PC-9 (cell line): ENCODE data around the gene ANKRD60.

Source experiments
- EZH2 ChIP-seq: fragments of 200-600 bp; sonication (generic); IDR thresholded peaks from 2 replicates; pipeline ENCODE4 v1.8.0; 2017; ENCODE audit warnings: antibody characterized with exemption, low read depth
- TF ChIP-seq, protein P1 (sequence below): fragments of 200-600 bp; sonication (generic); conservative IDR thresholded peaks from 2 replicates; pipeline ENCODE4 v1.6.1; 2017; ENCODE audit warnings: mixed run types, antibody characterized with exemption, mild to moderate bottlenecking, moderate library complexity

DNA sequence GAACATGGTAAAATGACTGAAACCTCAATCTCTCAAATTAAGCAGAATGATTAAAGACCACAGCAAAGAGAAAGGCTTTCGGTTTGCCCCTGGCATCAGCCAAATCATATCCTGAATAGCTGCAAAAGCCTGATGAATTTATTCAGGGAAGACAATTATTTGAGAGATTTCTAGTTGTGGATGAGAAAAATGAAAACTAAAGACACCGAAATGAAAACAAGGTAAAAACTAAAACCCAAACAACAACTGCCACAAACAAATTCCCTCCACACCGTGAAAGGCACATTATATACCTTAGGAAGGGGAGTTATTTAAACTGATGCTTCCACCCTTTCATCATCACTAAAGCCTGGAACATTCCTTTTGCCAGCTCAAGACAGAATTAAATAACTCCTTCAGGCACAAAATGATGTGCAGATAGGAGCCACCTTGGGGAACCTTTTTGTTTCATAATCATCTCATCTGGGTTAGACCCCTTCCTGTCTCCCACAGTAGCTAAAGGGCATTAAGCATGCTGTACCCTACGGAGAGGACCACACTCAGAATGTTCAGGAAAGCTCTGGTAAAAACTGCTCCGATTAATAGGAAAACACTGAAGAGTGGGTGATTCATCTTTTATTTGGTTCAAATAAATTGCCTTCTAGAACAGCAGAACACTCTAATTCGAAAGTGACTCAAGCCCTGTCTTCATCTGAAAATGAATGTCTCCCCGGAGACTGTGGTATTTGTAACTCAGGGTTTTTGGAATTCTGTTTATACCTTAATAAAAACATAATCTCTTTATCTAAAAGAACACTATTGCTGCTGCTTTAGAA lies 9.1 kb upstream of the ANKRD60 start:
- TF ChIP-seq, protein P1, sequence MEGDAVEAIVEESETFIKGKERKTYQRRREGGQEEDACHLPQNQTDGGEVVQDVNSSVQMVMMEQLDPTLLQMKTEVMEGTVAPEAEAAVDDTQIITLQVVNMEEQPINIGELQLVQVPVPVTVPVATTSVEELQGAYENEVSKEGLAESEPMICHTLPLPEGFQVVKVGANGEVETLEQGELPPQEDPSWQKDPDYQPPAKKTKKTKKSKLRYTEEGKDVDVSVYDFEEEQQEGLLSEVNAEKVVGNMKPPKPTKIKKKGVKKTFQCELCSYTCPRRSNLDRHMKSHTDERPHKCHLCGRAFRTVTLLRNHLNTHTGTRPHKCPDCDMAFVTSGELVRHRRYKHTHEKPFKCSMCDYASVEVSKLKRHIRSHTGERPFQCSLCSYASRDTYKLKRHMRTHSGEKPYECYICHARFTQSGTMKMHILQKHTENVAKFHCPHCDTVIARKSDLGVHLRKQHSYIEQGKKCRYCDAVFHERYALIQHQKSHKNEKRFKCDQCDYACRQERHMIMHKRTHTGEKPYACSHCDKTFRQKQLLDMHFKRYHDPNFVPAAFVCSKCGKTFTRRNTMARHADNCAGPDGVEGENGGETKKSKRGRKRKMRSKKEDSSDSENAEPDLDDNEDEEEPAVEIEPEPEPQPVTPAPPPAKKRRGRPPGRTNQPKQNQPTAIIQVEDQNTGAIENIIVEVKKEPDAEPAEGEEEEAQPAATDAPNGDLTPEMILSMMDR = no peak; the same call in 1 of the 2 replicates
- TF ChIP-seq EZH2 = no peak
